CD4-positive, alpha-beta T cell treated with Interleukin-6 at 100 ng/mL for 8 hours (primary cell): Measurements from ENCODE around the gene RCOR1.

Source experiments
- DNase-seq: peaks from one replicate; pipeline ENCODE4 v3.0.0-alpha.2; 2020; ENCODE audit warnings: mixed read lengths, low spot score

The RCOR1 gene

DNA sequence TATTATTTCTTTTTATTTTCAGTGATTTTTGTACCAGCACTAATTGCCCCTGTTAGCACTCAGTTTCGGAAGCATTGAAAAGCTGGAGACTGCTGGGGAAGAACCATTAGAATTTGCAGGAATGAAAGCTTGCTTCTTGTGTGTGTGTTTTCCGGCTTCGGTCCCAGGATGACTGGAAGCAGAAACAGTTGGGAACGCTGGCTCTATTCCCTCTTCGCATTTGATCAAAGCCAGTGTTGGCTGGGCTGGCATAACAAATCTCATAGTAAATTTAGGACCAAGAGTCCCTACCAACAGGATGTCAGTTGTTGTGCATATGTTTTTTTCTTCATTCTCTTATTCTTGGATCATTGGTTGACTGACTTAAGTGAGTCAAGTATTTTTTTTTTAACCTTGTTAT, 131.2 kb downstream of the RCOR1 start:
- no peak for DNase-seq

DNA sequence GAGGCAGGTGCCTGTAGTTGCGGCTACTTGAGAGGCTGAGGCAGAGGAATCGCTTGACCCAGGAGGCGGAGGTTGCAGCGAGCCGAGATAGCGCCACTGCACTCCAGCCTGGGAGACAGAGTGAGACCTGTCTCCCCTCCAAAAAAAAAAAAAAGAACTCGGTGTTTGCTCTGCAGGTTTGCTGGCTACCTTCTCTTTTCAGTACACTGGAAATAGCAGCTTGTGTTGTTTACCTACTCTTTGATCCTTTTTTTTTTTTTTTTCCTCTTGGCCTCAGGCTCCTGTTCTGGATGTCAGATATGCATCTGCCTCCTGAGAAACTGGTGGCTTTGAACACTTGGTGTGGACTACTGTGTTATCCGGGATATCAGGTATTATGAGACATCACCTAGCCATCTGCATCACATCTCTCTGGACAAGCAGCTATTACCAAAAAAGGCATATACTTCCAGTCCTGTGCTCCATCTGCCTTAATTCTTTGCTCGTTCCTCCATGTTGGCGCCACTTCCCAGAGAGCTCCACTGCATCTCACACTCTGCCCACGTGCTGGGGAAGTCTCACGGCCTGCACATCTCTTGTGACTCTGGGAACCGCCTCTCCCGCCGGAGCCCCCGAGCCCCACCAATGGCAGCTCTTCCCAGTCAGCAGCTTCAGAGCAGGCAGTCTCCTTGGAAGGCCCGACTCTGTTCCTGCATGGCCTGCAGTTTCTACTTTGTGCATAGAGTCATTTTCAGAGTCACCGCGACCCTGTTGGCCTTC, 133.9 kb downstream of the RCOR1 start:
- DNase-seq: no peak

DNA sequence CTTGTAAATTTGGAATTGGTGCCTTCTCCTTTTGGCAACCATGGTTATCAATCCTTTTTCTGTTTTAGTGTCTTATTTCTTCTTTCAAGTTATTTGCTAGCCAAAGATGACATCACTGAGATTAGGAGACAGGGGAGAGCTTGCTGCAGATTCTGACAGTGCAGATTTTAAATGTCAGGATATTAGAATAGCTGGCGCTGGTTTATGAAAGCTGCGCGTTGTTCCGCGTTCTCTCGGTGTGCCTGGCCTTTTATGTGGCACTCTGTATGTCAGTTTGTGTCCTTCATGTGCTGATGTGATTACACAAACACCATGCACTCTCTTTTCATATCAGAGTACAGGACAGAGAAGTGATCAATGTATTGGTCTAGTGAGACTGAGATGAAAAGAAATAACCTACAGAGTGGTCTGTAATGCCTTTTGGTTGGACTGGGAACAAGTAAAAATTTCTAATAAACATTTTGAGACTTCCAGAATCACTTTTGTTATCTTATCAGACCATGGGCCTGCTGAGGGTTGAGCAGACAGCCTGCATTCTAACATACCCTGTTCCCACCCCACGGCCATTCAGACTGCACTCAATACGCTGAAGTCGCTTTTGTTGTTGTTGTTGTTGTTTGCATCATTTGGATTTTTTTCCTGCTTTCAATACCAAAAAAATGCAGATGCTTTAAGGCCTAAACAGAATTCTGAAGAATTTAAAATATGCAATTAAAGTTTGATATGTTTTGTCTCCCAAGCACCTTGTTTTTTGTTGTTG, 135.1 kb downstream of the RCOR1 start:
- no peak for DNase-seq

DNA sequence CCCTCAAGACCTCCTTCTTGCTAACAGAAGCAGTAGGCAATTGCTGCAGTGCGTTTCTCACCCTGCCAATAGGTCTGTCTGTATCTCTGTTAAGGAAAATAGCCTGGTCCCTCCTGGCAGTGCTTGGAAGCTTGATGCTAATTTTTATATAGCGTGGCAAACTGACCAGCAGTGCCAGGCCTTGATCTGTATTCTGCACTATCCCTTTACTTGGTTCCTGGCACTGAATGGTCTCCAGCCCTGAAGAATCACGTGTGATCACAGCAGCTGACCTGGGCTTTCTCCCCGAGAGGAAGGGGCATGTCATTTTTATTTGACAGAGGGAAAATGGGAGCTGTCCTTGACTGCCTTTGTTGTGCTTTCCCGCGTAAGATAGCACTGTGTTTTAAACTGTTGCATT, 136.1 kb downstream of the RCOR1 start:
- no peak for DNase-seq

DNA sequence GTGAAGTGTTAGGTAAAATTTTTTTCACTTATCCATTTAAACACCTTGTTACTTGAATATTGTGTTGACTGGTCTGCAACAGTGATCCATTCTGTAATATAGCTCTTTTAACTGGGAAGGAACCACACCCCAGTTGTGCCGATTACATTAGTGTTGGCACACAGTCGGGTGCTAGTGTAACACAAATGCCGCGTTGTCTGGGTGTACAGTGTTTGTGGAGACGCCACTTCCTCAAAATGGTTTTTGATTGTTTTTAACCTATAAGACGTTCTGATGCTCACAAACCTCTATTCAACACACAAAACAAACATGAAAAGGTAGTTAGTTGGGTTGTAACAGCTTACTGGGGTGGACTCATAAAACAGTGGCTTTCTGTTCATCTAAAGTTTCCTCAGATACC, 136.8 kb downstream of the RCOR1 start:
- no peak for DNase-seq

DNA sequence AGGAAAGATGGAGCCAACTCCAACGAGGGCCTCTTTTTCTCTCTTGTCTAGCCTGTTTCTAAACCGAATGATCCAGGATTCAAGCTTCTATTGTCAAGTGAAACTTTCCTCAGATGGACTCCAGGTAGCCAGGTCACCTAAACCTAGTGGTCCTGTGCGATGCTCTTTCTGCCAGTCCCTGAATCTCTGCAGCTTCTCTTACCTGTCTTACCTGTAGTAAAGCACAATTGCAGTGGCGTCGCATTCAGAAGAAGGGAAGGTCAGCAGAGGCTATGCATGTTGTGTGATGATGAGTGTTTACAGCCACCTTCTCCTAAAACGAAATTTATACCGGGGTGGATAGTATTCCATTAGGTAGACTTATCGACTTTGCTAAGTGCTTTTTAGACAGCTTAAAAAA, 137.4 kb downstream of the RCOR1 start:
- no peak for DNase-seq

DNA sequence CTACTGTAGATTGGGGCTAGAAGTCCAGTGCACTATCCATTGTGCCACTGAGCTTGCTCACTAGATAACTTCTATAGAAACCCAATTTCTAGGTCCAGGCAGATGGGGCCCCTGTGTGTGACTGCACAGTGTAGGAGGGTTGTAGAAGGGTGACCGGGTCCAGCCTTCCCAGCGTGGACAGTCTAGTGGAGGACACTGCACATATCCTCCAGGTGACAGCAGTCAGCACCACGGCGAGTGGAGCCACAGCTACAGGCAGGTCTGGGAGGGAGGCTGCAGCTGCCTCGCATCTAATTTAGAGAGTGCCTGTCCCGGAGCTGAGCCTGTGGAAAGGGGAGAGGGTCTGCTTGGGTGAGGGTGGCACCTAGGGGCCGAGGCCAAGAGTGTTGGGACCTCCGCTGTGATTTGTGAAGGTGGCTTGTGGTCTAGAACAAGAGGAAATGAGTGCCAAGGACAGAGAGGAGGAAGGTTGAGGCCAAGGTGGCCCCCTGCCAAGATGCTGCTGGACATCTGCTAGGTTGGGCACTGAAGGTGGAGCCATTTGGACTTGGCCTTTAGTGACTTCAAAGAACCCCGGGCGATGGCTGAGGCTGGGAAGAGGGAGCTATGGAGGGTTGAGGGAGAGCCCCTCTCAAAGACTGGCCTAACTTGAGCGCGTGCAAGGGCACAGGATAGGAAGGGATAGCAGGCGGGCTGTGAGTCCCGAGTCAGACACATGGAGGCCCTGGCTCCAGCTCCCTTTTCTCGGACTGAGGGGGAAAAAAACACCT, 138.8 kb downstream of the RCOR1 start:
- DNase-seq: no peak

DNA sequence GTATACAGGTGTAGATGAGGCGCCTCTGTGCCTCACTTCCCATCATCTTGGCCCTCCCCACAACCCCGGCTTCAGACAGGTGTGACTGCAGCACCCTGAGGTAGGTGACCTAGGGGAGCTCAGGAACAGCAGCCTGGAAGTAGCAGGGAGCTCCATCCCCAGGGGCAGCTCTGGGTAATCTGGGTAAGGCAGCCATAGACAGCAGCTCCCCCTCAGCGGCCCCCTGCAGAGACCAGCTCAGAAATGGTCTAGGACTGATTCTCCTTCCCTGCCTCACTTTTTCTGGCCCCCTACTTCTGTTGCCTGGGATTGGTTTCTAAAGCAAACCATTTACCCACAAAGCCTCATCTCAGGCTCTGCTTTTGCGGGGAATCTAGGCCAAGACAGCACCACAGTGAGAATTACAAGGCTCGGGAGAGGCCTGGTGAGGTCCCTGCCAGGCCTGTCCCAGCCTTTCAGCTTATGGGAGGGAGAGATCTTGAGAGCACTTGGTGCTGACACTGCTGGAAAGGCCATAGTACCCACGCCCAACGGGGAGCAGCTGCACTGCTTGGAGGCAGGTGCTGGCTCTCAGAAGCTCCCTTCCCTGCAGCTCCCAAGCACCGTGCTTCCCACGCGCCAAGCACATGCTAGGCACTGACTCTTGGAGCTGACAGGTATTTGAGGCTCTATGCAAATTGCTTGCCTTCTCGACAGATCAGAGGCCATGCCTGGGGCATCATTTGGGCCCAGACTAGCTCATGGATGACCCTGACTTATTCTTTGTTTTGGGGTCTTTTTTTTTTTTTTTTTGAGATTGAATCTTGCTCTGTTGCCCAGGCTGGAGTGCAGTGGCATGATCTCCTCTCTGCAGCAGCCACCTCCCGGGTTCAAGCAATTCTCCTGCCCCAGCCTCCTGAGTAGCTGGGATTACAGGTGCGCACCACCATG, 139.7 kb downstream of the RCOR1 start:
- DNase-seq: no peak

DNA sequence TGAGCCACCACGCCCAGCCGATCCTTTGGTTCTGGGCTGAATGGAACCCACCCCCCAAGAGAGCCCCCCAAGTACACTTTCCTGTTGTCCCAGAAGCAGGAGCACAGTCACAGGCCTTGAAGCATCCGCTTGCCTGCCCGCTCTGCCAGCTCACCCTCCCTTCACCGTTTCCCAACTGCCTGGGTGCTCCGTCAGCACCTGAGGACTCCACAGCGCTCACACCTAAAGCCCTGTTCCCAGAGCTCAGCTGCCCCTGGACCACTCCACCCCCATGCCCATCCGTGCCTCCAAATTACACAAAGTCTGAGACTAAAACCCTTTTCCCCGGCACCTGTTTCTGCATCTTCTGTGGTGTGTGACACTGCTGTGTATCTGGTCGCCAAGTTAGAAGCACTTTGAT, 140.5 kb downstream of the RCOR1 start:
- no peak for DNase-seq

DNA sequence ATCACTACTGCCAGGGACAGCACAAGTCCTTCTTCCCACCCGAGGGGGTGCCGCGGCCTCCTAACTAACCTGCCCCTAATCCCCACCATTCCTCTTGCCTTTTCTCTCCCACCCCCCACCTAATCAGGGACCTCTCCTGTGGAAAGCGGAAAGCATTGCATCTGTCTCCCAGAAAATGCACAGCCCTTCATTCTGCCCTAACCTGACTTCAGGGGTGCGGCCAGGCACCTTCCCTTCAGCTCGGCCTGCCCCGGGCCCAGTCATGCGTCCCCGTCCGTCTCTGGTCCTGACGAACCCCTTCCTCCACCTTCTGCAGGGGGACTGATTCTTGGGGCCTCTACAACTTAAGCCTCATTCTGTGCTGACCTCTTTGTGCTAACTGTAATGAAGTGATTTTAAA, 140.9 kb downstream of the RCOR1 start:
- DNase-seq: no peak

DNA sequence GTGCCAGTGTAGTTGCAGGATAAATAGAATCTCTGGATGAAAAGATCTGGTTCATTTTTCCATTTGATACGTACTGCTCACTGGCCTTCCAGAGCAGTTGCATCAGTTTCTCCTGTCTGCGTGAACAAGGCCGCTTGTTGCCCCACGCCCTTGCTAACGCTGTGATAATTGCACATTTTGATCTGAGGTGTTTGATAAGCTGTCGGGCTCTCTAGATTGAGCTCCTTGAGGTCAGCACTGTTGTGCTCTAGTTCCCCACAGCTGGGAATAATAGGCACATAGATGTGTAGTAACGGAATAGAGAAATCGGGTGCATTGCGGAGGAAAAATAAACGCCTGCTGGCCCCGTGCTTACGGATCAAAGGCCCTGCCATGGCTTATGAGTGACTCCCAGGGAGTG, 142.0 kb downstream of the RCOR1 start:
- no peak for DNase-seq

DNA sequence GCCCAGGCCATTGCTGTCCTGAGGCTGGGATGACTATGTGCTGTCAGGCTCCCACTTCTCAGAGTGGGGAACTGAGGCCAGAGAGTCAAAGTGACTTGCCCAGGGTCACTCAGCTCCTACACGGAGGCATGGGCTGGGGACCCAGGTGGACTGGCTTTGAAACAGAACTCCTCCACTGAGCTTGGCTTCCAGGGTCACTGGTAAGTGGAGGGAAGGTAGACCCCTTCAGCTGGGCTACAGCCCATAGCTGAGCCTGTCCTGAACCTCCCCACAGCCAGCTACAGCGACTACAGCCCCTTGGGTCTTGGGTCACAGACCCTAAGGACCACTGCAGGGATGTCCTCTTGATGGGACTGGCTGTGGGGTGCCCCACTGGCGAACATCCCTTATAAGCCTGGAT, 144.5 kb downstream of the RCOR1 start:
- no peak for DNase-seq

DNA sequence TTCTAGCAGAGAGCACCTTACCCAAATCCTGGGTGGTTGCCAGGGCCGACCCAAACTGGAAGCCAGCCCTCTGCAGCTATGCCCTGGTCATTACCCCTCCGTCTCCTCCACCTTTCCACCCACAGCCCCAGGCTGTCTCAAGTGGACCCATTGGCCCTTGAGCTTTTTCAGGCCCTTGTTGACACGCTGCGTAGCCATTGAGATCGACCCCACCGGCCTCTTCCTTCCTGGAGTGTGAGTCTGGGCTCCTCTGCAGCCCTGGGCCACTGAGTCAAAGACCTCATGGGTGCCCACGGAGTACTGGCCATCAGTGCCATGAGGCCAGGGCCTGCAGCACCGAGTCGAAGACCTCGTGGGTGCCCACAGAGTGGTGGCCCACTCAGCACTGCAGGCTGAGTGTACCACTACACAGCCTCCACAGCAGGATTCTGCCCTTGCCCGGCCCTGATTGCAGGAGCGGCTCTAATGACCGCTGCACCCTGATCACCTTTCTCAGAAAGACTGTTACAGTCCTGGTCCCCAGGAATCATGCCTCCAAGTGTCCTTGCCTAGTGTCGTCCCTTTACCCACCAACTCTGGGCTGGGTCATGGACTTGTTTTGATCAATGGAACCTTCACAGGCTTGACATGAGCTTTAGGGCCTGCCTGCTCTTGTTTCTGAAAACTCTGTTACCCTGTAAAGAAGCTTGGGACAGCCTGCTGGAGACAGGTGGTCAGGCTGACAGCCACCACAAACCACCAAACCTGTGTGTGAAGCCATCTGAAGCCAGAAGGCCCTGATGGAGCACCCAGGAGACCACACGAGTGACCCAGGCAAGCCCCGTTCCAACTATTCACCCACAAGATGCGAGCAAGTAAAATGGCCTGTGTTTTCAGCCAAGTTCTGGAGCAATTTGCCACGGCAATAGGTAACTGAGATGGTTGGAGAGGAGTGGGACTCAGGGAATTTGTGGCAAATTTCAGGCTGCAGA, 145.2 kb downstream of the RCOR1 start:
- DNase-seq: no peak

DNA sequence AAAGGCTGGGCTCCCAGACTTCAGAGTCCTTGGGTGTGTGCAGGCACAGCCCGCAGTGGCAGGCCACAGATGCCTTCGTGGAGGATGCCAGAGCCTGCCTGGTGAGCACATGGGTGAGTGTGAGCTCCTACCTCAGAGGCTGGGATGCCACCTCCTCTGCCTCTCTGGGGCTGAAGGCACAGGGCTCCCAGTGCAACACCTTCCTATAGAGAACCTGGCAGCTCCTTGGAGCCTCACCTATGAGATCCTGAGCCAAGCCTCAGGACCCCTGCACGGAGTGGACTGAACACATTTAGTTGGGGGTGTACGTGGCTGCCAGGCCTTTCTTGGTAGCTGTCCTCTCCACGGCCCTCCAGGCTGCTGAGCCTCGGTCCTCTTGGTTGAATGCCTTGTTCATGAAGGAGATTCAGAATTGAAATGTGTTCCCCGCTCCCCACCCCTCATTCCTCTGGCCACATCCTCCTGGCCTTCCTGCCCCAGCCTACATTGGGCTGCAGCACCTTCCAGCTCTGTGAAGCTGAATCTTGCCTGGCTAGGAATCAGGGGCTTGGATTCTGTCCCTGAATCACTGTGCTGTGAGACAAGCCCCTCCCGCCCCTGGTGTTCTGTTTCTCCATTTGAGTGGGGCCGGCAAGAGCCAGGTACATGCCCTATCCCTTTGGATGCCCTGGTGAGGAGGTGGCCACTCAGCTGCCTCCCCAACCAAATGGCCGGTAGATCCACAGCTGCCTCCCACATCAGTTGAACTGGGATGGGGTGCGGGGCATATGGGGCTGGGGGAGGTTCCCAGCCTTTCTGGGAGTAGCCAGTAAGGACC, 146.1 kb downstream of the RCOR1 start:
- DNase-seq: no peak

DNA sequence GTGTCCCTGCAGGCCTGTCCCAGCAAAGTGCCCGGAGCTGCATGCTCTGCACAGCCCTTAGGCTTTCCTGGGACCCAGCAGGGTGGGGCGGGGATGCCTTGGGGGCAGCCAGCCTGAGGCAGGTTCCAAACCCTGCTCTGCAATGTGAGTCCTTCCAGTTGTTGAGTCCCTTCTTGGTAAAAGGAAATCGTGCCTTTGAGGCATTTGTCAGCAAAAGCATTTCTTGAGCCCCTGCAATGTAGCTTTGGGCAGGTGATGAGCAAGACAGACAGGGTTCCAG, 146.7 kb downstream of the RCOR1 start:
- DNase-seq: no peak

DNA sequence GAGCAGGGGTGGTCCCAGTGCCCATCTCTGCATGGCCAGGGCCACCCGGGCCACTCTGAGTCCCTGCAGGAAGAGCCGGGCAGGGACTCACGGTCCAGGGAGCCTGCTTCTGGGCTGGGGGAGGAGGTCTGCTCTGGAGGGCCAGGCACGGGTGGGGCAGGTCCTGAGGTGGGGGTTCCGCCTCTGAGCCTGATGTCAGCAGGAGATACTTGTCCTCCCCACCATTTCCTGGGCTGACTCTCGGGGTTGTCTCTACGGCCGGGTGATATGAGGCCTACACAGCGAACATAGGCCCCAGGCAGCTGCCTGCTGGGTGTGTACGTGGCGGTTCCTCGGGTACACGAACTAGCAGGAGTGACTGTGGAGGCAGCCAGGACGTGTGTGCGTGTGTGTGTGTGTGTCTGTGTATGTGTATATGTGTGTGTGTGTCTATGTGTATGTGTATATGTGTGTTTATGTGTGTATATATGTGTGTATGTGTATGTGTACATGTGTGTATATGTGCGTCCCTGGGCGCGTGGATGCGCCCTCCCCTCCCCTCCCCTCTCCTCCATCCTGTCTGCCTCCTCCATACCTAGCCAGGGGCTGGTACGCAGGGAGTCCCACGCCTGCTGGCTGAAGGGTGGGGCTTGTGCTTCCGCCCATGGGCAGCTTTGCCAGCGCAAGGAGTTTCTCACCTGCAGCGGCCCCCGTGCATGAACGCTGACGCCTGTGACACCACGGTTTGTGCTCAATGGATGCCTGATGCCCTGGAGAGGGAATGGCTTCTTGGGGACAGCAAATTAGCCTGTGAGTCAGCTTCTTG, 154.4 kb downstream of the RCOR1 start:
- DNase-seq: no peak

DNA sequence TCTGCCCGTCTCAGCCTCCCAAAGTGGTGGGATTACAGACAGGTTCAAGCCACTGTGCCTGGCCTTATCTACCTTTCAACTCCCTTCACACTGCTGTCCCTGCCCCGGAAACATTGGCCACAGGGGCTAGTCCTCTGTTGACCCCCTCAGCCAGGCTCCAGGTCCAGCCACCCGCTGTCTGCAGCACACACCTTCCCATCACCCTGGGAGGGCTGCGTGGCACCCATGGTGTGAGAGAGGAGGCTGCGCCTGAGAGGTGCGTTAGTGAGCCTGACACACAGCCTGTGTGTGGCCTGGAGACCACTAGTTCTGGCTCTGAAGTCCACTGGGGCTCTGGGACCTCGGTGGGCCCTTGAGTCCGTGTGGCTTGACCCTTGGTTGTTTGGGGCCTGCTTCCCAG, 156.4 kb downstream of the RCOR1 start:
- DNase-seq: no peak

DNA sequence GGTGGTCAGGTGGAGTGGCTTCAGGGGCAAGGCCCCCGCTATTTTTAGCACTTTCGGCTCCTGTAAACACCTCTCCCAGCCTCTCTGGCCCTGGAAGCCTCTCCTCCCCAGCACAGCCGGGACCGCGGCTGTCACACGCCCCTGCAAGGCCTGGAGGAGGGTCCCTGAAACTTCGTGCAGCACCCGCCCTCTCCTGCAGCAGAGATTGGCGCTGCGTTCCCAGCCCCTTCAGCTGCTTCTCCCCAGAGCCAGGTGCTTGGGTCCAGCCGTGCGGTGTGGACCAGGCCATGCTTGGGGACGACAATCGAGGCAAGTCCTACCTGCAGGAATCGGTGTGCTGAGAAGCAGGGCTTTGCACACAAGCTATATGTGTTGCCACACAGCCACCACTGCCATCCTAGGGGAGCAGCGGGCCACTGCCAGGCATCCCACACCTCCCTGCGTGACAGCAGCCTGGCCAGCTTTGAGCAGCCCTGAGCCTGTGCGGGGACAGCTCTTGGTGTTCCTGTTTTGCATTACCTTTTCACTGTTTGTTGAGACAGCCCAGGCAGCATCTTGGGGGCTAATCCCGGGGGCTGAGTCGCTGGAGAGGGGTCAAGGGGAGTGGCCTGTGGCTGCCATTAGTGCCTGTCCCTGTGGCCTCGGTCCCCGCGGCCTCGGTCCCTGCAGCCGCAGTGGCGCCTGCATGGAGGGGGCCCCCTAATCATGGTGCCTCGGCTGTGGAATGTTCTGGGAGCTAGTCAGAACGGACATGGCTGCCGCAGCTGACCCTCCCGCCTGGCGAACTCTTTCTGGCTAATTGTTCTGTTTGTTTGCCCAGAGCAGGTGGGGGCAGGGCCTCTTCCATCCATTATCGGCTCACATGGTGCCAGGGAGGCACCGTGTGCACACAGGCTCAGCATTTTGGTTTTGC, 157.2 kb downstream of the RCOR1 start:
- no peak for DNase-seq
